ENCODE data around the gene ZNF423.

ZNF423 gene

GRCh38 chr16:49594685-49595498 lies 261.0 kb downstream of the ZNF423 start:
- no peak overlapping the region for H3K4me3 ChIP-seq (ENCODE audit: low read depth, low read length)
- TF ChIP-seq CTCF (IDR thresholded peaks at IDR 0.05; ENCODE audit: insufficient read depth, low read length, missing control alignments) = no peak
- no peak for DNase-seq (ENCODE audit: low read depth, low spot score)
- ChIA-PET POLR2A (no interaction called here), CTCF (interaction anchor here (1.1 to 4.2 kb wide), 3 partner anchors 16 to 187 kb away, joined by 3 to 11 read pairs (median 6); no protein-coding TSS in a partner anchor)

- DNase-seq (ENCODE audit: low read depth, low spot score) = no peak
- TF ChIP-seq CTCF (IDR thresholded peaks at IDR 0.05; ENCODE audit: insufficient read depth, low read length, missing control alignments) = no peak
- ChIA-PET POLR2A (no interaction called here), CTCF (interaction anchor here (1.0 to 4.2 kb wide), 5 partner anchors 8 to 186 kb away, joined by 3 to 16 read pairs (median 9); no protein-coding TSS in a partner anchor)
- no peak overlapping the region for H3K4me3 ChIP-seq (ENCODE audit: low read depth, low read length)
Measured at GRCh38 chr16:49594153-49594552, 261.8 kb downstream of the ZNF423 start.

- ChIA-PET POLR2A (no interaction called here), CTCF (interaction anchor here (1.0 to 3.1 kb wide), 9 partner anchors 8 to 185 kb away, joined by 3 to 16 read pairs (median 6); no protein-coding TSS in a partner anchor)
- H3K4me3 ChIP-seq (ENCODE audit: low read depth, low read length) = no peak overlapping the region
- no peak for DNase-seq (ENCODE audit: low read depth, low spot score)
- TF ChIP-seq CTCF (IDR thresholded peaks at IDR 0.05; ENCODE audit: insufficient read depth, low read length, missing control alignments) = no peak
Measured at GRCh38 chr16:49593424-49594040, 262.4 kb downstream of the ZNF423 start.

- DNase-seq (ENCODE audit: low read depth, low spot score) = no peak
- TF ChIP-seq CTCF (IDR thresholded peaks at IDR 0.05; ENCODE audit: insufficient read depth, low read length, missing control alignments) = peak; percentile 80
- POLR2A ChIA-PET = no interaction called here
- no peak overlapping the region for H3K4me3 ChIP-seq (ENCODE audit: low read depth, low read length)
- CTCF ChIA-PET = interaction anchor here (0.9 to 3.1 kb wide), 14 partner anchors 9 to 187 kb away, joined by 3 to 16 read pairs (median 6); no protein-coding TSS in a partner anchor
Measured at GRCh38 chr16:49592546-49593423, 263.1 kb downstream of the ZNF423 start.

GRCh38 chr16:49590166-49590871 lies 265.6 kb downstream of the ZNF423 start:
- no peak for DNase-seq (ENCODE audit: low read depth, low spot score)
- POLR2A ChIA-PET = no interaction called here
- H3K4me3 ChIP-seq (ENCODE audit: low read depth, low read length) = no peak overlapping the region
- CTCF ChIA-PET = interaction anchor here (1.0 kb wide), 1 partner anchor 9 kb away, joined by 3 read pairs; no protein-coding TSS in a partner anchor
- no peak for TF ChIP-seq CTCF (IDR thresholded peaks at IDR 0.05; ENCODE audit: insufficient read depth, low read length, missing control alignments)

Data from AG04449 (cell line).